Left ventricle myocardium inferior (tissue), 1 donor: ENCODE data around the gene RIT2. TPM values are rescaled to one million over a fixed set of nuclear protein-coding genes. Genes with fewer than 3 reads are reported as not detected.

ENCODE experiments used
- DNase-seq: peaks from one replicate; pipeline ENCODE4 v3.0.0-alpha.2; 2020
- H3K27ac ChIP-seq: fragments of 200-600 bp; replicated peaks from 2 replicates; pipeline ENCODE4 v1.8.0; 2021
- H3K27me3 ChIP-seq: fragments of 200-600 bp; 2 replicates; pipeline ENCODE4 v1.8.0; 2021; ENCODE audit warnings: low read depth
- H3K36me3 ChIP-seq: fragments of 200-600 bp; 2 replicates; pipeline ENCODE4 v1.8.0; 2021
- H3K4me1 ChIP-seq: fragments of 200-600 bp; 2 replicates; pipeline ENCODE4 v1.8.0; 2021
- H3K4me3 ChIP-seq: fragments of 200-600 bp; 2 replicates; pipeline ENCODE4 v1.8.0; 2021; ENCODE audit warnings: mild to moderate bottlenecking, moderate library complexity
- H3K9me3 ChIP-seq: fragments of 200-600 bp; replicated peaks from 2 replicates; pipeline ENCODE4 v1.8.0; 2021
- intact Hi-C: fragments of 100-400 bp; cut with micrococcal nuclease; formaldehyde crosslinking; loops from one replicate; pipeline ENCODE4 v1.11.0; 2022
- total RNA-seq: library from RNA; stranded (reverse); fragmentation: NEBNext Ultra II Directional; extraction: Animal tissue kit (Norgen Biotek cat#: 25700); gene quantifications from one replicate; pipeline ENCODE4 v1.2.1, GENCODE V29; 2021
- TF ChIP-seq, protein P1 (sequence below): fragments of 200-600 bp; IDR thresholded peaks from 2 replicates; pipeline ENCODE4 v1.8.0; 2021; ENCODE audit warnings: antibody characterized with exemption, mild to moderate bottlenecking, borderline replicate concordance
- donor health status: DM: no; HTN: yes; CAD: no; lungs with severe emphysema.

The RIT2 gene
- total RNA-seq, 1 donor from 2014 or later, result not detected

GRCh38 chr18:43081396-43081795 lies 34.1 kb downstream of the RIT2 start:
- no peak overlapping the region for H3K4me3 ChIP-seq
- no peaks in the 10 kb centered on the region for H3K4me1 ChIP-seq
- H3K27ac ChIP-seq, result no peak overlapping the region
- H3K27me3 ChIP-seq, result no peaks in the 10 kb centered on the region
- DNase-seq, result no peak
- H3K36me3 ChIP-seq, result no peaks in the 10 kb centered on the region
- TF ChIP-seq, protein P1, sequence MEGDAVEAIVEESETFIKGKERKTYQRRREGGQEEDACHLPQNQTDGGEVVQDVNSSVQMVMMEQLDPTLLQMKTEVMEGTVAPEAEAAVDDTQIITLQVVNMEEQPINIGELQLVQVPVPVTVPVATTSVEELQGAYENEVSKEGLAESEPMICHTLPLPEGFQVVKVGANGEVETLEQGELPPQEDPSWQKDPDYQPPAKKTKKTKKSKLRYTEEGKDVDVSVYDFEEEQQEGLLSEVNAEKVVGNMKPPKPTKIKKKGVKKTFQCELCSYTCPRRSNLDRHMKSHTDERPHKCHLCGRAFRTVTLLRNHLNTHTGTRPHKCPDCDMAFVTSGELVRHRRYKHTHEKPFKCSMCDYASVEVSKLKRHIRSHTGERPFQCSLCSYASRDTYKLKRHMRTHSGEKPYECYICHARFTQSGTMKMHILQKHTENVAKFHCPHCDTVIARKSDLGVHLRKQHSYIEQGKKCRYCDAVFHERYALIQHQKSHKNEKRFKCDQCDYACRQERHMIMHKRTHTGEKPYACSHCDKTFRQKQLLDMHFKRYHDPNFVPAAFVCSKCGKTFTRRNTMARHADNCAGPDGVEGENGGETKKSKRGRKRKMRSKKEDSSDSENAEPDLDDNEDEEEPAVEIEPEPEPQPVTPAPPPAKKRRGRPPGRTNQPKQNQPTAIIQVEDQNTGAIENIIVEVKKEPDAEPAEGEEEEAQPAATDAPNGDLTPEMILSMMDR, result no peak
- peaks cover 12% of the 10 kb centered on the region for H3K9me3 ChIP-seq
- intact Hi-C loops, result no loop called here

GRCh38 chr18:43080671-43081070 lies 34.8 kb downstream of the RIT2 start:
- Histone ChIP-seq H3K27ac (no peak overlapping the region), H3K27me3 (no peaks in the 10 kb centered on the region), H3K9me3 (peaks cover 12% of the 10 kb centered on the region), H3K36me3 (no peaks in the 10 kb centered on the region), H3K4me3 (no peak overlapping the region), H3K4me1 (no peaks in the 10 kb centered on the region)
- intact Hi-C loops, result no loop called here
- DNase-seq, result no peak
- TF ChIP-seq, protein P1, result no peak

GRCh38 chr18:43079422-43079821 lies 36.1 kb downstream of the RIT2 start:
- H3K9me3 ChIP-seq, result peaks cover 8% of the 10 kb centered on the region
- TF ChIP-seq, protein P1, result no peak
- no peak overlapping the region for H3K27ac ChIP-seq
- no peak for DNase-seq
- H3K27me3 ChIP-seq, result no peaks in the 10 kb centered on the region
- H3K4me3 ChIP-seq, result no peak overlapping the region
- intact Hi-C loops, result no loop called here
- H3K4me1 ChIP-seq, result no peaks in the 10 kb centered on the region
- H3K36me3 ChIP-seq, result no peaks in the 10 kb centered on the region

DNA sequence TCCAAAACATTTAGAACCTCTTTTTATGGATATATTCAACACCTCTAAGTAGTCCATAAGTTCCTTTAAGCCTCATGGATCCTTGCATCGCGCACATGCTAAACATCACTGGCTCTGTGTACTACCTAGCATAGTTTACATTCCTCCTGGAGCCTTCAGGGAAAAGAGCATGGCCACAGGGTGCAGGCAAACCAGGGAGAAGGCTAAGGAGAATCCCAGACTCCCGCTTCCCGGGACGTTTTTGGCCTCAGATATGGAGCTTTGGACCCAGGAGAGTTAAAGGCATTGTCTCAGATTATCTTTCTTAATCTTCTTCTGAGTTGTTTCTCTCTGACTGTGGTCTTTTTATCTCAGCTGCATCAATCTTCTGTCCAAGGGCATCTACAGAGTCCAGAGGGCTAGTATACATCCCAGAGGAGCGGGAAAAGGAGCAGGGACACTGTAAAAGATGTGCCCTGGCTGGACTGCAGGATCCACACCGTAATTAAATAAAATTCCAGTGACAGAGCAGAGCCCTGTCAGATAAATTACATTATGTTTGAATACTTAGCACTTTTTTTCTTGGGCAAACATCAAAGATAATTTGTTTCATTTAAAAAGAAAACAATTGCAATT lies 36.9 kb downstream of the RIT2 start:
- no peak overlapping the region for H3K4me3 ChIP-seq
- H3K4me1 ChIP-seq, result no peaks in the 10 kb centered on the region
- peaks cover 6% of the 10 kb centered on the region for H3K9me3 ChIP-seq
- H3K27ac ChIP-seq, result no peak overlapping the region
- TF ChIP-seq, protein P1, result no peak
- intact Hi-C loops, result no loop called here
- DNase-seq, result no peak
- no peaks in the 10 kb centered on the region for H3K27me3 ChIP-seq
- no peaks in the 10 kb centered on the region for H3K36me3 ChIP-seq

- Histone ChIP-seq H3K27me3 (no peaks in the 10 kb centered on the region), H3K36me3 (no peaks in the 10 kb centered on the region), H3K4me3 (no peak overlapping the region), H3K4me1 (no peaks in the 10 kb centered on the region), H3K27ac (no peak overlapping the region), H3K9me3 (no peaks in the 10 kb centered on the region)
- TF ChIP-seq, protein P1, result no peak
- DNase-seq, result no peak
- intact Hi-C loops, result no loop called here
Measured at GRCh38 chr18:43077510-43078308, 37.8 kb downstream of the RIT2 start.
